Caki2 (cell line): Measurements from ENCODE around the gene ZNF74. TPM values are rescaled to one million over a fixed set of nuclear protein-coding genes. Genes with fewer than 3 reads are reported as not detected.
"Not testable (repeated sequence)": the region's sequence is repeated elsewhere in the genome, so short reads cannot be mapped to it uniquely, and the experiment has no call there.

ENCODE experiments used
- DNase-seq: peaks from one replicate; pipeline ENCODE4 v3.0.0-alpha.2; 2015; ENCODE audit warnings: low read depth
- in situ Hi-C: cut with HindIII; loops from 2 replicates; pipeline ENCODE4 v1.10.0; 2016; ENCODE audit warnings: low sequenced_read_pairs, low pct_unique_long_range_greater_than_20kb, mixed read lengths
- total RNA-seq: library from RNA; depleted of rRNA; stranded (reverse); fragments of >200 nt; shearing (Covaris generic); gene quantifications from 2 replicates; pipeline ENCODE4 v1.2.3, GENCODE V29; 2014; ENCODE audit warnings: low replicate concordance; rRNA removed

The ZNF74 gene
- total RNA-seq, result 14.0 and 16.8 TPM in 2 replicates

DNA sequence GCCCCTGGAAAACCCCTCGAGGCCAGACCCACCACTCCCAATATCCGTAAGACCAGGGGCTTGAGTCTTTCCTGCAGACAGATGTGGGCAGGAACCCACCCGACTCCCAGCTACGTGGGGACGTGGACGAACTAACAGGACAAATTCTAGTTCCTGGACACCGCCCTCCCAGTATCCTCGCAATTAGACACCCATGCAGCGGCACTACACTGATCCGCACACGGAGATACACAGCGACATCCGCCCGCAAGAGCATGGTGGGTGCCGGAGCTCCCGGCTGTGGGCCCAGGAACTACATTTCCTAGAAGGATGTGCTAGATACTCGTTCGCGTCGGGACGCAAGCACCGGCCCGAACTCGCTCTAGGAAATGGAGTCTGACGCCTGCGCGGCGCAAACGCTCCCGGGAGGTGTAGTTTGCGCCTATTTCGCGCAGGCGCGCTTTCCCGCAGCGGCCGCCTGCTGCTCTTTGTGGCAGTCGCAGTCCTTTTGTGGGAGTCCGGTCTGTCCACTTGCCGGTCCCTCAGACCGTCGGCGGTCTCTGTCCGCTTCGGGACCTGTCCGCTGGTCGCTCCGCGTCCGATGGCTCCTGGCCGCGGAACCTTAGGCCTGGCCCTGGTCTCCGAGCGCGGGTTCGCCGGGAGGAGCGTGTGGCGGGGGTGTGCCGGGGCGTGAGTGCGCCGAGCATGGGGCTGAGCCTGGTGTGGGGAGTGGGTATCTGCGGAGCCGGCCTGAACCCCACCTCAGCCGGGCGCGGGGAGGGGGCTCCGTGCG, at the start of gene ZNF74:
TSS of gene ZNF74 (plus strand) at position 447 of the 772 bp plus-strand sequence. CDS start 478 bp downstream, outside the sequence.
- DNase-seq, result peak; percentile 90
- in situ Hi-C loops, result no loop called here

DNA sequence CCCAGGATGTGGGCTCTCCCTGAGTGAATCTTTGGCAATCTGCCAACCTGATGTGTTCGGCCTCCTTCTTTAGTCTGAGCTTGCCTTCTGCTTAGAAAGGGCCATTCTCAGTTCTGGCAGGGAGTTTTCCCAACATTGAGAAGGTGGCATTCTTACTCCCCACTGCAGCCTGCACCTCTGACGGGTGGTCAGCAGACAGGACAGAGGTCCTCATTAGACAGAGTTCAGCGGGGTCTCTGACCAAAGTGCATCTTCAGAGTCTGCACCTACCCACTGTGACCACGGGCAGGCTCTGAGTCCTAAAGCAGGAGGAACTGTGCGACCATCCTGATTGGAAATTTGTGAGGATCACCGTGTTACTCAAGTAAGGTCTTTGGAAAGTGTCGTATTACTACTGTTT, 47.4 kb upstream of the ZNF74 start:
- in situ Hi-C loops, DNase-seq: not testable (repeated sequence)

DNA sequence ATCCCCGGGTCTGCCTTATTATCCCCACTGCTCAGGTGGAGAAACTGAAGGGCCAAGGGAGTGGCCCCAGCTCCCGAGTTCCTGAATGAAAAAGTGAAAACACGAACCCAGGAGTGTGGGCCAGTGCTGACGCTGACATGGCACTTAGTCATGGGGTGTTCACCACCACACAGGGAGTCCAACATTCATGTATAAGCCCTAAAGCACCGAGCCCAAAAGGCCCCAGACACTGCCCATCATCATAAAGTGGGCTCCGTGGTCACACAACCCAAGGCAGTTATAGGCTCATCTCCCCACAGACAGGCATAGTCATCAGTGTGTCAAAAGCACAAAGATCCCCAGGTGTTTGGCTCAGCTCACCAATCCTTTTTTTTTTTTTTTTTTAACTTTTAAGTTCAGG, 41.4 kb upstream of the ZNF74 start:
- DNase-seq, in situ Hi-C loops: not testable (repeated sequence)

DNA sequence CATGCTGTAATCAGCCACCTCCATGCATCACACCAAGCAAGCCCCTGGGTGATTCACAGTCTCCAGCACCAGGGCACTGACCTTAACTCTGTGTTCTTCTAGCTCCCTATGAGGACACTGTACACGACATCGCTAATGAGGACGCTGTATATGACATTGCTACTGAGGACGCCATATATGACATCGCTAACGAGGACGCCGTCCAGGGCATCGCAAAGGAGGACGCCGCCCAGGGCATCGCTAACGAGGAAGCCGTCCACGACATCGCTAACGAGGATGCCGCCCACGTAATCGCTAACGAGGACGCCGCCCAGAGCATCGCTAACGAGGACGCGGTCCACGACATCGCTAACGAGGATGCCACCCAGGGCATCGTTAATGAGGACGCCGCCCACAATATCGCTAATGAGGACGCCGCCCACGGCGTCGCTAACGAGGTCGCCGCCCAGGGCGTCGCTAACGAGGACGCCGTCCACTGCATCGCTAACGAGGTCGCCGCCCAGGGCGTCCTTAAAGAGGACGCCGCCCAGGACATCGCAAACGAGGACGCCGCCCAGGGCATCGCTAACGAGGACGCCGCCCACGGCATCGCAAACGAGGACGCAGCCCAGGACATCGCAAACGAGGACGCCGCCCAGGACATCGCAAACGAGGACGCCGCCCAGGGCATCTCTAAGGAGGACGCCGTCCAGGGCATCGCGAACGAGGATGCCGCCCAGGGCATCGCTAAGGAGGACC, 39.5 kb upstream of the ZNF74 start:
- no peak for DNase-seq
- in situ Hi-C loops, result no loop called here

DNA sequence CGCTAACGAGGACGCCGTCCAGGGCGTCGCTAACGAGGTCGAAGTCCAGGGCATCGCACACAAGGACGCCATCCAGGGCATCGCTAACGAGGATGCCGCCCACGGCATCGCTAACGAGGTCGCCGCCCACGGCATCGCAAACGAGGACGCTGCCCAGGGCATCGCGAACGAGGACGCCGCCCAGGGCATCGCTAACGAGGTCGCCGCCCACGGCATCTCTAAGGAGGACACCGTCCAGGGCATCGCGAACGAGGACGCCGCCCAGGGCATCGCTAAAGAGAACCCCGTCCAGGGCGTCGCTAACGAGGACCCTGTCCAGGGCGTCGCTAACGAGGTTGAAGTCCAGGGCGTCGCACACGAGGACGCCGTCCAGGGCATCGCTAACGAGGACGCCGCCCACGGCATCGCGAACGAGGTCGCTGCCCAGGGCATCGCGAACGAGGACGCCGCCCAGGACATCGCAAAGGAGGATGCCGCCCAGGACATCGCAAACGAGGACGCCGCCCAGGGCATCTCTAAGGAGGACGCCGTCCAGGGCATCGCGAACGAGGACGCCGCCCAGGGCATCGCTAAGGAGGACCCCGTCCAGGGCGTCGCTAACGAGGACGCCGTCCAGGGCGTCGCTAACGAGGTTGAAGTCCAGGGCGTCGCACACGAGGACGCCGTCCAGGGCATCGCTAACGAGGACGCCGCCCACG, 37.9 kb upstream of the ZNF74 start:
- DNase-seq, in situ Hi-C loops: not testable (repeated sequence)

DNA sequence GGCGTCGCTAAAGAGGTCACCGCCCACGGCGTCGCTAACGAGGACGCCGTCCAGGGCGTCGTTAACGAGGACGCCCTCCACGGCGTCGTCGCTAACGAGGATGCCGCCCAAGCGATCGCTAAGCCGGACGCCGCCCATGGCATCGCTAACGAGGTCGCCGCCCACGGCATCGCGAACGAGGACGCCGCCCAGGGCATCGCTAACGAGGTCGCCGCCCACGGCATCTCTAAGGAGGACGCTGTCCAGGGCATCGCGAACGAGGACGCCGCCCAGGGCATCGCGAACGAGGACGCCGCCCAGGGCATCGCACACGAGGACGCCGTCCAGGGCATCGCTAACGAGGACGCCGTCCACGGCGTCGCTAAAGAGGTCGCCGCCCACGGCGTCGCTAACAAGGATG, 37.0 kb upstream of the ZNF74 start:
- DNase-seq, in situ Hi-C loops: not testable (repeated sequence)

DNA sequence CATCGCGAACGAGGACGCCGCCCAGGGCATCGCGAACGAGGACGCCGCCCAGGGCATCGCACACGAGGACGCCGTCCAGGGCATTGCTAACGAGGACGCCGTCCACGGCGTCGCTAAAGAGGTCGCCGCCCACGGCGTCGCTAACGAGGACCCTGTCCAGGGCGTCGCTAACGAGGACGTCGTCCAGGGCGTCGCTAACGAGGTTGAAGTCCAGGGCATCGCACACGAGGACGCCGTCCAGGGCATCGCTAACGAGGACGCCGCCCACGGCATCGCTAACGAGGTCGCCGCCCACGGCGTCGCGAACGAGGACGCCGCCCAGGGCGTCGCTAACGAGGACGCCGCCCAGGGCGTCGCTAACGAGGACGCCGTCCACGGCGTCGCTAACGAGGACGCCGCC, 36.0 kb upstream of the ZNF74 start:
- DNase-seq, in situ Hi-C loops: not testable (repeated sequence)

DNA sequence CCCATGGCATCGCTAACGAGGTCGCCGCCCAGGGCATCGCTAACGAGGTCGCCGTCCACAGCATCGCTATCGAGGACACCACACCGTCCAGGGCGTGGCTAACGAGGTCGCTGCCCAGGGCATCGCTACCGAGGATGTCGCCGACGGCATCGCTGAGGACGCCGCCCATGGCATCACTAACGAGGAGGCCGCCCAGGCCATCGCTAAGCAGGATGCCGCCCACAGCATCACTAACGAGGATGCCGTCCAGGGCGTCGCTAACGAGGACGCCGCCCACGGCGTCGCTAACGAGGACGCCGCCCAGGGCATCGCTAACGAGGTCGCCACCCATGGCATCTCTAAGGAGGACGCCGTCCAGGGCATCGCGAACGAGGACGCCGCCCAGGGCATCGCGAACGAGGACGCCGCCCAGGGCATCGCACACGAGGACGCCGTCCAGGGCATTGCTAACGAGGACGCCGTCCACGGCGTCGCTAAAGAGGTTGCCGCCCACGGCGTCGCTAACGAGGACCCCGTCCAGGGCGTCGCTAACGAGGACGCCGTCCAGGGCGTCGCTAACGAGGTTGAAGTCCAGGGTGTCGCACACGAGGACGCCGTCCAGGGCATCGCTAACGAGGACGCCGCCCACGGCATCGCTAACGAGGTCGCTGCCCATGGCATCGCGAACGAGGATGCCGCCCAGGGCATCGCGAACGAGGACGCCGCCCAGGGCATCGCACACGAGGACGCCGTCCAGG, 35.3 kb upstream of the ZNF74 start:
- DNase-seq, in situ Hi-C loops: not testable (repeated sequence)

DNA sequence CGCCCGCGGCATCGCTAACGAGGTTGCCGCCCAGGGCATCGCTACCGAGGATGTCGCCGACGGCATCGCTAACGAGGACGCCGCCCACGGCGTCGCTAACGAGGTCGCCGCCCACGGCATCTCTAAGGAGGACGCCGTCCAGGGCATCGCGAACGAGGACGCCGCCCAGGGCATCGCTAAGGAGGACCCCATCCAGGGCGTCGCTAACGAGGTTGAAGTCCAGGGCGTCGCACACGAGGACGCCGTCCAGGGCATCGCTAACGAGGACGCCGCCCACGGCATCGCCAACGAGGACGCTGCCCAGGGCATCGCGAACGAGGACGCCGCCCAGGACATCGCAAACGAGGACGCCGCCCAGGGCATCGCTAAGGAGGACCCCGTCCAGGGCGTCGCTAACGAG, 33.7 kb upstream of the ZNF74 start:
- in situ Hi-C loops, DNase-seq: not testable (repeated sequence)

DNA sequence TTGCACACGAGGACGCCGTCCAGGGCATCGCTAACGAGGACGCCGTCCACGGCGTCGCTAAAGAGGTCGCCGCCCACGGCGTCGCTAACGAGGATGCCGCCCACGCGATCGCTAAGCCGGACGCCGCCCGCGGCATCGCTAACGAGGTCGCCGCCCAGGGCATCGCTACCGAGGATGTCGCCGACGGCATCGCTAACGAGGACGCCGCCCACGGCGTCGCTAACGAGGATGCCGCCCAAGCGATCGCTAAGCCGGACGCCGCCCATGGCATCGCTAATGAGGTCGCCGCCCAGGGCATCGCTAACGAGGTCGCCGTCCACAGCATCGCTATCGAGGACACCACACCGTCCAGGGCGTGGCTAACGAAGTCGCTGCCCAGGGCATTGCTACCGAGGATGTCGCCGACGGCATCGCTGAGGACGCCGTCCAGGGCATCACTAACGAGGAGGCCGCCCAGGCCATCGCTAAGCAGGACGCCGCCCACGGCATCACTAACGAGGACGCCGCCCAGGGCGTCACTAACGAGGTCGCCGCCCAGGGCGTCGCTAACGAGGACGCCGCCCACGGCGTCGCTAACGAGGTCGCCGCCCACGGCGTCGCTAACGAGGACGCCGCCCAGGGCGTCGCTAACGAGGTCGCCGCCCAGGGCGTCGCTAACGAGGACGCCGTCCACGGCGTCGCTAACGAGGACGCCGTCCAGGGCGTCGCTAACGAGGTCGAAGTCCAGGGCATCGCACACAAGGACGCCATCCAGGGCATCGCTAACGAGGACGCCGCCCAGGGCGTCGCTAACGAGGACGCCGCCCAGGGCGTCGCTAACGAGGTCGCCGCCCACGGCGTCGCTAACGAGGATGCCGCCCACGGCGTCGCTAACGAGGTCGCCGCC, 32.8 kb upstream of the ZNF74 start:
- in situ Hi-C loops, DNase-seq: not testable (repeated sequence)

DNA sequence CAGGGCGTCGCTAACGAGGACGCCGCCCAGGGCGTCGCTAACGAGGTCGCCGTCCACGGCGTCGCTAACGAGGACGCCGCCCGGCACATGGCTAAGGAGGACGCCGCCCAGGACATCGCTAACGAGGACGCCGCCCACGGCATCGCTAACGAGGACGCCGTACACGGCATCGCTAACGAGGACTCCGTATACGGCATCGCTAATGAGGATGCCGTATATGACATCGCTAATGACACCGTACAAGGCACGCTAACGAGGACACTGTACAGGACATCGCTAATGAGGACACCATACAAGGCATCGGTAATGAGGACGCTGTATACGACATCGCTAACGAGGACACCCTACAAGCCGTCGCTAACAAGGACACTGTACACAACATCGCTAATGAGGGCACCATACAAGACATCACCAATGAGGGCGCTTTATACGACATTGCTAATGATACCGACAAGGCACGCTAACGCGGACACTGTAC, 32.2 kb upstream of the ZNF74 start:
- in situ Hi-C loops, DNase-seq: not testable (repeated sequence)

DNA sequence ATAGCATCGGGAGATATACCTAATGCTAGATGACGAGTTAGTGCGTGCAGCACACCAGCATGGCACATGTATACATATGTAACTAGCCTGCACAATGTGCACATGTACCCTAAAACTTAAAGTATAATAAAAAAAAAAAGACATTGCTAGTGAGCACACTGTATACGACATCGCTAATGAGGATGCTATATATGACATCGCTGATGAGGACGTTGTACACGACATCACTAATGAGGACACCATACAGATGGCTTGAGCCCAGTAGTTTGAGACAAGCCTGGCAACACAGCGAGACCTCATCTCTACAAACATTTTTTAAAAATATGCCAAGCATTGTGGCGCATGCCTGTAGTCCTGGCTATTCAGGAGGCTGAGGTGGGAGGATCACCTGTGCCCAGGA, 31.5 kb upstream of the ZNF74 start:
- in situ Hi-C loops, DNase-seq: not testable (repeated sequence)

DNA sequence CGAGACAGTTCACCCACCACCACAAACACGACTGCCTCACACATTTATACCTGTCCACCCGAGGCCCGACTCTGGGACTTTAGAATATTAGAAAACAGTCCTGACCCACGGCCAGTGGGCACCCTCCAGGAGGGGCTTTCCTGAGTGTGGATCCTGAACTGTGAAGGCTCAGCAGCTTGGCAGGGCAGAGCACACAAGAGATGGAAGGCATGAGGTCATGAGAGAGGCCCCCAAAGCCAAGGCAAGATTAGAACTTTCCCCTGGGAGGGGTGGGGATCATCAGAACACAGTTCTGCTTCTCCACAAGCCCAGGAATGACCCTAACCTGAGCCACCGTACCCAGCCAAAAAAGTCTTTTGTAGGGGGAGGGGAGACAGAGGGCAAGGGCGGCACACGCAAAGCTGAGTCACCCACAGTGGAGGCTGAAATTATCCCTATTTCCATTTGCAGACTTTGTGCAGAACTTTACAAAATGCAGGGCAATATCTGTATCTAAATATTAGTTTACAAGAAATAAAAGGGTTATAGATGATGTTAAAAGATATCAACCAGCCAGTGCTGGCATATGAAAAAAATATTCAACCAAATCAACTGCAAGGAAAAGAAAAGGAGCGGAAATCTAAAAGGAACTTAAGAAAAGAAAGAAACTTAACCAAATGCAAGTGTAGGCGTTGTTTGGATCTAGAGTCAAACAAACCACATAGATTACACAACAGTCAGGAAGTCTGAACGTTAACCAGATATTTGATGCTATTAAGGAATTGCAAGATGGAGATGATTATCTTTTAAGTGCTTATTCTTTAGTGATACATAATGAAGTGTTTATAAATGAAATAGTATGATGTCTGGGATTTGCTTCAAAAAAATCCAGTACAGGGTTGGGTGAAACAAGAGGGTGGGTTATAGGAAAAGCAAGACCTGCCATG, 29.4 kb upstream of the ZNF74 start:
- DNase-seq, in situ Hi-C loops: not testable (repeated sequence)

DNA sequence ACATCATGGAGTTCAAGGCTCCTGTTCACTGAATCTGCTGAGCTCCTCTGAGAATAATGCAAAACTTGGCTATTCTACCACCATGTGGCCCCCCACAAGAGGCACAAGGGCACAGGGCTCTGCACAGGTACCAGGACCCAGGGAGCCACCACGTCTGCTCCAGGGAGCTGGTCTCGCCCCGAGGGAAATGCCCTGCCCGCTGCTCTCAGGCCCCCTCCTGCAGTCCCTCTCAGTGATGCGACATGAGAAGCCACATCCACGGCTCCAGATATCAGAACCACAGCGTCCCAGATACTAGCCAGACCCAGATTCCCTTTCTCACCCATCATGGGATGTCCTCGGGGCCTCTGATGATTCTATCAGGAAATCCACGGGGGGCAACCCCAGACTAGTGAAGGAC, 27.1 kb upstream of the ZNF74 start:
- DNase-seq, in situ Hi-C loops: not testable (repeated sequence)

DNA sequence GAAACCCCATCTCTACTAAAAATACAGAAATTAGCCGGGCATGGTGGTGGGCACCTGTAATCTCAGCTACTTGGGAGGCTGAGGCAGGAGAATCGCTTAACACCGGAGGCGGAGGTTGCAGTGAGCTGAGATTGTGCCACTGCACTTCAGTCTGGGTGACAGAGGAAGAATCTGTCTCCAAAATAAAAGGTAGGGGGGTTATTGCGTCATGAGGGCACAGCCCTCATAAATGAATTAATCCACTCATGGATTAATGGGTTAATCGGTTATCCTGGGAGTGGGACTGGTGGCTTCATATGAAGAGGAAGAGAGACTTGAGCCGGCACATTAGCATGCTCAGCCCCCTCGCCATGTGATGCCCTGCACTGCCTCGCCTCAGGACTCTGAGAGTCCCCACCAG, 25.1 kb upstream of the ZNF74 start:
- in situ Hi-C loops, result not testable (repeated sequence)

DNA sequence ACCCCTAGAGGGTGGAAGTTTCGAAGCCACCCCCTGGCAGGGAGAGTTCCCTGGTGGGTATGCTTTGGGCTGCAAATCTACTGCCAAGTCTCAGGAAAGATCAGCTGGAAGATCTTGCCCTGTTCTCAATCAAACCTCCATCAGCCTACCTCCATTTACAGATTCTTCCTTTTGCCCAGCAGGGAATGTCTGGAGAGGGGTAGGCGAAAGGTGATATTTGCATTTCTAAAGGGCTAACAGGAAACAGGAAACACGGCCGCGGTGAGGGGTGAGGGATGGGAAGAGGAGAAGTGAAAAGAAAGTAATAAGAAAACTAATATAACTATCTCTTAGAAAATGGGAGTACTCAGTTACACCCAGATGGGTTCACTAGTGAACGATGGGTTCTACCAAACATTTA, 22.3 kb upstream of the ZNF74 start:
- DNase-seq, in situ Hi-C loops: not testable (repeated sequence)

More for the DNA sequence above, 25.1 kb upstream of the ZNF74 start:
- not testable (repeated sequence) for DNase-seq
